D721Med (cell line): Measurements from ENCODE around the gene LDLRAD3.
"Not testable (repeated sequence)": the region's sequence is repeated elsewhere in the genome, so short reads cannot be mapped to it uniquely, and the experiment has no call there.

Experiments
- DNase-seq: peaks from one replicate; pipeline ENCODE4 v3.0.0; 2011; ENCODE audit warnings: low spot score; ENCODE audit not compliant: insufficient read length
- FAIRE-seq: peaks from 2 replicates; lab custom pipeline; 2011; peaks lifted over from hg19 to GRCh38; lab: Jason Lieb, UNC
- CTCF ChIP-seq: IDR thresholded peaks from 2 replicates; pipeline ENCODE4 v1.5.1; 2012; ENCODE audit warnings: mild to moderate bottlenecking, control low read depth; ENCODE audit not compliant: insufficient read depth; ENCODE audit errors: missing control alignments

Gene LDLRAD3

GRCh38 chr11:36010010-36010740 is 66.3 kb downstream of the LDLRAD3 start:
- FAIRE-seq (no peak), DNase-seq (no peak)

GRCh38 chr11:36011574-36011973 is 67.7 kb downstream of the LDLRAD3 start:
- no peak for TF ChIP-seq CTCF
- DNase-seq, result no peak
- no peak for FAIRE-seq

More at GRCh38 chr11:36010010-36010740, 66.3 kb downstream of the LDLRAD3 start:
- TF ChIP-seq CTCF, result no peak

- DNase-seq (no peak), FAIRE-seq (no peak)
- no peak for TF ChIP-seq CTCF
Observed at GRCh38 chr11:36012455-36012854, 68.6 kb downstream of the LDLRAD3 start.

GRCh38 chr11:36012979-36013378 is 69.1 kb downstream of the LDLRAD3 start:
- FAIRE-seq (no peak), DNase-seq (no peak)
- TF ChIP-seq CTCF, result no peak

- FAIRE-seq, result not testable (repeated sequence)
Observed at GRCh38 chr11:36013446-36013845, 69.6 kb downstream of the LDLRAD3 start.

GRCh38 chr11:36013950-36014897 is 70.4 kb downstream of the LDLRAD3 start:
- FAIRE-seq (no peak), DNase-seq (no peak)
- TF ChIP-seq CTCF, result no peak

More at GRCh38 chr11:36013446-36013845, 69.6 kb downstream of the LDLRAD3 start:
- not testable (repeated sequence) for DNase-seq

- no peak for DNase-seq
- no peak for TF ChIP-seq CTCF
- no peak for FAIRE-seq
Observed at GRCh38 chr11:36014898-36015665, 71.2 kb downstream of the LDLRAD3 start.
